ENCODE results near the gene PLA2G4B.

PLA2G4B gene

GRCh38 chr15:41877631-41878354 is 39.1 kb downstream of the PLA2G4B start:
- no peak overlapping the region for H3K9ac ChIP-seq (ENCODE audit: low read depth in 1 of 2, low read length in 2 of 2)
- H3K4me3 ChIP-seq (ENCODE audit: low read depth in 1 of 2, low read length in 2 of 2) = no peak overlapping the region
- H3K4me1 ChIP-seq (ENCODE audit: control insufficient read depth in 1 of 2, insufficient read depth in 2 of 2, low read length in 2 of 2) = peaks cover 3 to 5% of the 10 kb centered on the region in 2 donors
- no peaks in the 10 kb centered on the region for H3K36me3 ChIP-seq (ENCODE audit: control insufficient read depth in 1 of 2, insufficient read depth in 2 of 2, low read length in 2 of 2)
- no peaks in the 10 kb centered on the region for H3K9me3 ChIP-seq (ENCODE audit: control insufficient read depth in 1 of 2, low read length in 2 of 2)
- no peak overlapping the region for H3K27ac ChIP-seq (ENCODE audit: low read depth, low read length)
- H3K27me3 ChIP-seq (ENCODE audit: control insufficient read depth in 1 of 2, insufficient read depth in 2 of 2, low read length in 2 of 2) = peaks cover 10 to 12% of the 10 kb centered on the region in 2 donors

DNA sequence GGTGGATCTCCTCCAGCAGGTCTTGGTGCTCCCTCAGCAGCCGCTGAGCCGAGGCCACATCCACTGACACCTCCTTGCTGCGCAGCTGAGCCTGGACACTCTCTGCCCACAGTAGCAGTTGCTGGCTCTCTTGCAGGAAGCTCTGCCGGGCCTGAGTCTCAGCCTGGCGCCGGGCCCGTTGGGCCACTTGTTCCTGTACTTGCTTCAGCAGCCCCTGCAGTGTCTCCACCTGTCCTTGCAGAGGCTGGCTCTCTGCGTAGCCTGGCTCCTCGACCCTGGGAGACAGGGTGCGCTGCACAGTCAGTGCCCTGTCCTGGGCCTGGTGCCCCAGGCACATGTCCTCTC is 39.7 kb downstream of the PLA2G4B start:
- H3K27me3 ChIP-seq (ENCODE audit: control insufficient read depth in 1 of 2, insufficient read depth in 2 of 2, low read length in 2 of 2) = peaks cover 10 to 12% of the 10 kb centered on the region in 2 donors
- no peaks in the 10 kb centered on the region for H3K36me3 ChIP-seq (ENCODE audit: control insufficient read depth in 1 of 2, insufficient read depth in 2 of 2, low read length in 2 of 2)
- no peak overlapping the region for H3K4me3 ChIP-seq (ENCODE audit: low read depth in 1 of 2, low read length in 2 of 2)
- H3K9ac ChIP-seq (ENCODE audit: low read depth in 1 of 2, low read length in 2 of 2) = no peak overlapping the region
- H3K4me1 ChIP-seq (ENCODE audit: control insufficient read depth in 1 of 2, insufficient read depth in 2 of 2, low read length in 2 of 2) = peaks cover 3 to 5% of the 10 kb centered on the region in 2 donors
- H3K27ac ChIP-seq (ENCODE audit: low read depth, low read length) = no peak overlapping the region
- no peaks in the 10 kb centered on the region for H3K9me3 ChIP-seq (ENCODE audit: control insufficient read depth in 1 of 2, low read length in 2 of 2)

- Histone ChIP-seq H3K9ac (ENCODE audit: low read depth in 1 of 2, low read length in 2 of 2) (no peak overlapping the region), H3K4me3 (ENCODE audit: low read depth in 1 of 2, low read length in 2 of 2) (no peak overlapping the region), H3K27me3 (ENCODE audit: control insufficient read depth in 1 of 2, insufficient read depth in 2 of 2, low read length in 2 of 2) (peaks cover 10 to 12% of the 10 kb centered on the region in 2 donors), H3K36me3 (ENCODE audit: control insufficient read depth in 1 of 2, insufficient read depth in 2 of 2, low read length in 2 of 2) (no peaks in the 10 kb centered on the region), H3K27ac (ENCODE audit: low read depth, low read length) (no peak overlapping the region), H3K9me3 (ENCODE audit: control insufficient read depth in 1 of 2, low read length in 2 of 2) (no peaks in the 10 kb centered on the region), H3K4me1 (ENCODE audit: control insufficient read depth in 1 of 2, insufficient read depth in 2 of 2, low read length in 2 of 2) (peaks cover 3 to 5% of the 10 kb centered on the region in 2 donors)
Observed at GRCh38 chr15:41879321-41879845, 40.7 kb downstream of the PLA2G4B start.

GRCh38 chr15:41880156-41880877 is 41.7 kb downstream of the PLA2G4B start:
- no peak overlapping the region for H3K27ac ChIP-seq (ENCODE audit: low read depth, low read length)
- peaks cover 10 to 12% of the 10 kb centered on the region in 2 donors for H3K27me3 ChIP-seq (ENCODE audit: control insufficient read depth in 1 of 2, insufficient read depth in 2 of 2, low read length in 2 of 2)
- no peak overlapping the region for H3K9ac ChIP-seq (ENCODE audit: low read depth in 1 of 2, low read length in 2 of 2)
- no peak overlapping the region for H3K4me3 ChIP-seq (ENCODE audit: low read depth in 1 of 2, low read length in 2 of 2)
- H3K4me1 ChIP-seq (ENCODE audit: control insufficient read depth in 1 of 2, insufficient read depth in 2 of 2, low read length in 2 of 2) = peaks cover 3 to 5% of the 10 kb centered on the region in 2 donors
- H3K9me3 ChIP-seq (ENCODE audit: control insufficient read depth in 1 of 2, low read length in 2 of 2) = no peaks in the 10 kb centered on the region
- no peaks in the 10 kb centered on the region for H3K36me3 ChIP-seq (ENCODE audit: control insufficient read depth in 1 of 2, insufficient read depth in 2 of 2, low read length in 2 of 2)

DNA sequence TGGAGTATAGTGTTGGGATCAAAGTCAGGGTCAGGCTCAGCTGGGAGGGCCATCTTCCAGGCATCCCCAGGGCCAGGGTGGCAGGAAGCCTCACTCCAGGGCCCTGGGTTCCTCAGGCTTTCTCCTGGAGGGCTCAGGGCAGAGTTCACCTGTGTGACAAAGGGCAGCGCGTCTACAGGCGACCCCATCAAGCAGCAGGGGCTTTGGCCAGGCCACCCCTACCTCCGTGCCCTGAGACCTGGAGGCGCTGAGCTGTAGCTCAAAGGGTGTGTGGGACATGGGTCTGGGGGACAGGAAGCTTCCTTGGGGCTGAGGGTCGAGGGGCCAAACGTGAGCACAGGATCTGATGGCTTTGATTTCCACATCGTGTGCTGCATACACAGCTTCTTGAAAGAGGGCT is 42.4 kb downstream of the PLA2G4B start:
- no peak overlapping the region for H3K27ac ChIP-seq (ENCODE audit: low read depth, low read length)

GRCh38 chr15:41881550-41881919 is 42.9 kb downstream of the PLA2G4B start:
- H3K27ac ChIP-seq (ENCODE audit: low read depth, low read length) = no peak overlapping the region
- H3K27me3 ChIP-seq (ENCODE audit: control insufficient read depth in 1 of 2, insufficient read depth in 2 of 2, low read length in 2 of 2) = peaks cover 10 to 12% of the 10 kb centered on the region in 2 donors
- peak overlapping the region; percentile 5 to 32 for H3K4me3 ChIP-seq (ENCODE audit: low read depth in 1 of 2, low read length in 2 of 2)
- no peaks in the 10 kb centered on the region for H3K9me3 ChIP-seq (ENCODE audit: control insufficient read depth in 1 of 2, low read length in 2 of 2)
- peaks cover 3 to 5% of the 10 kb centered on the region in 2 donors for H3K4me1 ChIP-seq (ENCODE audit: control insufficient read depth in 1 of 2, insufficient read depth in 2 of 2, low read length in 2 of 2)
- H3K9ac ChIP-seq (ENCODE audit: low read depth in 1 of 2, low read length in 2 of 2) = no peak overlapping the region
- H3K36me3 ChIP-seq (ENCODE audit: control insufficient read depth in 1 of 2, insufficient read depth in 2 of 2, low read length in 2 of 2) = no peaks in the 10 kb centered on the region

More for the DNA sequence above, 42.4 kb downstream of the PLA2G4B start:
- no peaks in the 10 kb centered on the region for H3K36me3 ChIP-seq (ENCODE audit: control insufficient read depth in 1 of 2, insufficient read depth in 2 of 2, low read length in 2 of 2)
- H3K4me1 ChIP-seq (ENCODE audit: control insufficient read depth in 1 of 2, insufficient read depth in 2 of 2, low read length in 2 of 2) = peaks cover 3 to 5% of the 10 kb centered on the region in 2 donors
- no peak overlapping the region for H3K4me3 ChIP-seq (ENCODE audit: low read depth in 1 of 2, low read length in 2 of 2)
- peaks cover 10 to 12% of the 10 kb centered on the region in 2 donors for H3K27me3 ChIP-seq (ENCODE audit: control insufficient read depth in 1 of 2, insufficient read depth in 2 of 2, low read length in 2 of 2)
- no peaks in the 10 kb centered on the region for H3K9me3 ChIP-seq (ENCODE audit: control insufficient read depth in 1 of 2, low read length in 2 of 2)
- no peak overlapping the region for H3K9ac ChIP-seq (ENCODE audit: low read depth in 1 of 2, low read length in 2 of 2)

DNA sequence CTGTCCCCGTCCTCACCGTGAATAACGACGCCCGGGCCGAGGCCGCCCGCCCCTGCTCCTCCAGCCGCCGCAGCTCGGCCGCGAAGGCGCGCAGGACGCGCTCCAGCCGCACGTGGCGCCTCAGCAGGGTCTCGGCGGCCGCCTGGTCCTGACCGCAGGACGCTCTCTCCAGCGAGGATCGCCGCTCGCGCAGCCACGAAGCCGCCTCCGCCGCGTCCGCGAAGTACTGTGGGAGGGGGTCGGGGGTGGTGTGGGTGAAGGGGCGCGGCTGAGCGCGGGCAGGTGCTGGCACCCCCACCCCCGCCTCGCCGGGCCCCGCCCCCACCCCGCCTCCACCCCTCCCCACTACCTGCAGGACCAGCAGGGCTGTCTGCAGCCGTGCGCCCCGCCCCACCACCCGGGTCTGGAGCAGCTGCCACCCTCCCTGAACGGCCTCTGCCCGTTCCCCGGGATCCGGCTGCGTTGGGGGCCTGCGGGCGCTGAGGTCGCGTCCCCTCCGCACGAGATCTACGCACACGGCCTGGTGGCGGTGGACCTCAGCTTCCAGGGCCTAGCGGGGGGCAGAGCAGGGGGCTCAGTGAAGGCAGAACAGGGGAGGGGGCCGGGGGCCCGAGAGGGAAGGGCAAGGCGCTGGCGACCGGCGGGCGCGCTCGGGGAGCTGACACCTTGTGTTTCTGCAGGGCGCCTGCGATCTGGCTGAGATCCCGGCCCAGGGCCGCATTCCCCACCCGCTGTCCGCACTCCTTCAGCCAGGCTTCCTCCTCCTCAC is 43.5 kb downstream of the PLA2G4B start:
- Histone ChIP-seq H3K27ac (ENCODE audit: low read depth, low read length) (no peak overlapping the region), H3K4me3 (ENCODE audit: low read depth in 1 of 2, low read length in 2 of 2) (peak overlapping the region; percentile 32 to 35)

DNA sequence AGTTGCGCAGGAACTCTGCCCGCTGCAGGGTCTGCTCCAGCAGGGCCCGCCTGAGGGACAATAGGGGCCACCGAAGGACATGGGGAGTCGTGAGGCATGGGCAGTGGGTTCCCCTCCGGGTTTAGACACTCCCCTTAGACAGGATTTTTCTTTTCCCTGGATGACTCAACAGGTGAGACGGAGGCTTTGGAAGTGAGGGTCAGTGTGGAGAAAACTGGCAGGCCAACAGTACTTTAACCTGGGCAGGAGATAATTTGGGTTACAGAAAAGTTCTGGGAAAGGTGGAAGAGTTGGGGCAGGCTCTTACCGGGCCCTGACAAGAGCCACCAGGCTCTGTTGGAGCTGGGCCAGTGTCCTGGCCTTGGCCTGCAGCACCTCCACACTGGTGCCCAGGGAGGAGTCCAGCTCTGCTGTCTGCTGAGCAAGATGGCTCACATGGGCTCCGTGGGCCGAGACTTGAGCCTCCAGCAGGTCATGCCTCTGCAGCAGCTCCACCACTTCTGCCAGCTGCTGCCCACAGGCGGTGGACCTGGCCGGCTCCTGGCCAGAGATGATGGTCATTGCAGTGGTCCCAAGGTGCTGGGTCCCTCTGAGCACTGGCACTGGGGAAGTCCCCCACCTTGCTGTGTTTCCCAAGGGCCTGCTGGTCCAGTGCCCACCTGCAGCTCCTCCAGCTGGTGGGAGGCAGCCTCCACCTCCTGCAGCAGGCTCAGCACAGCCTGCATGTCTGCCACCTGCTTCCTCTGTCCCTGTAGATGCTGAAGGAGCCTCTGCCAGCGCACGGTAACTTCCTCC is 44.2 kb downstream of the PLA2G4B start:
- no peak overlapping the region for H3K27ac ChIP-seq (ENCODE audit: low read depth, low read length)

More for the DNA sequence above, 43.5 kb downstream of the PLA2G4B start:
- H3K36me3 ChIP-seq (ENCODE audit: control insufficient read depth in 1 of 2, insufficient read depth in 2 of 2, low read length in 2 of 2) = no peaks in the 10 kb centered on the region
- peaks cover 3 to 5% of the 10 kb centered on the region in 2 donors for H3K4me1 ChIP-seq (ENCODE audit: control insufficient read depth in 1 of 2, insufficient read depth in 2 of 2, low read length in 2 of 2)
- H3K27me3 ChIP-seq (ENCODE audit: control insufficient read depth in 1 of 2, insufficient read depth in 2 of 2, low read length in 2 of 2) = peaks cover 10 to 12% of the 10 kb centered on the region in 2 donors
- no peak overlapping the region for H3K9ac ChIP-seq (ENCODE audit: low read depth in 1 of 2, low read length in 2 of 2)
- H3K9me3 ChIP-seq (ENCODE audit: control insufficient read depth in 1 of 2, low read length in 2 of 2) = no peaks in the 10 kb centered on the region

GRCh38 chr15:41883484-41883825 is 44.8 kb downstream of the PLA2G4B start:
- Histone ChIP-seq H3K4me3 (ENCODE audit: low read depth in 1 of 2, low read length in 2 of 2) (no peak overlapping the region), H3K27ac (ENCODE audit: low read depth, low read length) (no peak overlapping the region), H3K27me3 (ENCODE audit: control insufficient read depth in 1 of 2, insufficient read depth in 2 of 2, low read length in 2 of 2) (peaks cover 10 to 12% of the 10 kb centered on the region in 2 donors), H3K4me1 (ENCODE audit: control insufficient read depth in 1 of 2, insufficient read depth in 2 of 2, low read length in 2 of 2) (peaks cover 3 to 5% of the 10 kb centered on the region in 2 donors), H3K9me3 (ENCODE audit: control insufficient read depth in 1 of 2, low read length in 2 of 2) (no peaks in the 10 kb centered on the region), H3K36me3 (ENCODE audit: control insufficient read depth in 1 of 2, insufficient read depth in 2 of 2, low read length in 2 of 2) (no peaks in the 10 kb centered on the region), H3K9ac (ENCODE audit: low read depth in 1 of 2, low read length in 2 of 2) (no peak overlapping the region)

More for the DNA sequence above, 44.2 kb downstream of the PLA2G4B start:
- Histone ChIP-seq H3K9ac (ENCODE audit: low read depth in 1 of 2, low read length in 2 of 2) (no peak overlapping the region), H3K27me3 (ENCODE audit: control insufficient read depth in 1 of 2, insufficient read depth in 2 of 2, low read length in 2 of 2) (peaks cover 10 to 12% of the 10 kb centered on the region in 2 donors), H3K36me3 (ENCODE audit: control insufficient read depth in 1 of 2, insufficient read depth in 2 of 2, low read length in 2 of 2) (no peaks in the 10 kb centered on the region), H3K9me3 (ENCODE audit: control insufficient read depth in 1 of 2, low read length in 2 of 2) (no peaks in the 10 kb centered on the region), H3K4me1 (ENCODE audit: control insufficient read depth in 1 of 2, insufficient read depth in 2 of 2, low read length in 2 of 2) (peaks cover 3 to 5% of the 10 kb centered on the region in 2 donors), H3K4me3 (ENCODE audit: low read depth in 1 of 2, low read length in 2 of 2) (peak overlapping the region in 1 of 2 donors; percentile 35)

Data from duodenal mucosa (tissue), 2 donors.